HepG2 (cell line): Measurements from ENCODE around the gene NDC1. TPM values are rescaled to one million over a fixed set of nuclear protein-coding genes. Genes with fewer than 3 reads are reported as not detected.
A peak's percentile ranks its signal among the peaks of the same experiment; 100 is the strongest.

Experiments used
- AGO2 ChIP-seq: fragments of 200-400 bp; formaldehyde crosslinking; optimal IDR thresholded peaks from 2 replicates; pipeline ENCODE3; 2017; ENCODE audit warnings: mild to moderate bottlenecking, low read depth, low read length, moderate library complexity
- ARID3A ChIP-seq: IDR thresholded peaks from 2 replicates; pipeline ENCODE4 v1.6.1; 2012; ENCODE audit warnings: low read depth, low read length, improper control_type of control experiment
- DDIT3 ChIP-seq: sonication (generic); formaldehyde crosslinking; IDR thresholded peaks from 2 replicates; pipeline ENCODE4 v1.4.0; 2020; ENCODE audit warnings: mild to moderate bottlenecking, missing genetic modification reagents
- DZIP1 ChIP-seq: sonication (generic); formaldehyde crosslinking; IDR thresholded peaks from 2 replicates; pipeline ENCODE4 v1.5.0; 2020; ENCODE audit warnings: mild to moderate bottlenecking, missing genetic modification reagents
- E2F1 ChIP-seq: sonication (generic); formaldehyde crosslinking; IDR thresholded peaks from 2 replicates; pipeline ENCODE4 v1.5.0; 2020; ENCODE audit warnings: missing genetic modification reagents
- KLF15 ChIP-seq: sonication (generic); formaldehyde crosslinking; IDR thresholded peaks from 2 replicates; pipeline ENCODE4 v1.8.1; 2023; ENCODE audit warnings: borderline replicate concordance, mild to moderate bottlenecking, inconsistent platforms, missing genetic modification reagents, mixed read lengths
- MAFG ChIP-seq: sonication (generic); formaldehyde crosslinking; IDR thresholded peaks from 2 replicates; pipeline ENCODE4 v1.5.1; 2020; ENCODE audit warnings: mild to moderate bottlenecking, missing genetic modification reagents
- NFE2 ChIP-seq: sonication (generic); formaldehyde crosslinking; IDR thresholded peaks from 2 replicates; pipeline ENCODE4 v1.4.0; 2020; ENCODE audit warnings: missing genetic modification reagents
- NR0B2 ChIP-seq: sonication (generic); formaldehyde crosslinking; IDR thresholded peaks from 2 replicates; pipeline ENCODE4 v1.4.0; 2020; ENCODE audit warnings: mild to moderate bottlenecking, missing genetic modification reagents
- PAWR ChIP-seq: sonication (generic); formaldehyde crosslinking; IDR thresholded peaks from 2 replicates; pipeline ENCODE4 v1.4.0; 2020; ENCODE audit warnings: missing genetic modification reagents, mild to moderate bottlenecking, borderline replicate concordance
- PCBP1 ChIP-seq: fragments of 200-400 bp; formaldehyde crosslinking; IDR thresholded peaks from 2 replicates; pipeline ENCODE4 v1.6.1; 2017; ENCODE audit warnings: mild to moderate bottlenecking, low read depth, low read length, borderline replicate concordance
- POLR2G ChIP-seq: fragments of 200-400 bp; formaldehyde crosslinking; IDR thresholded peaks from 2 replicates; pipeline ENCODE4 v1.6.1; 2018; ENCODE audit warnings: mild to moderate bottlenecking, low read depth, low read length, moderate library complexity
- PPARG ChIP-seq: conservative IDR thresholded peaks from 2 replicates; pipeline ENCODE4 v1.6.1; 2016; ENCODE audit warnings: missing biosample characterization, missing genetic modification reagents
- ZBTB7A ChIP-seq: sonication (generic); formaldehyde crosslinking; IDR thresholded peaks from 2 replicates; pipeline ENCODE4 v1.8.0; 2022; ENCODE audit warnings: mild to moderate bottlenecking, missing genetic modification reagents
- ZFP90 ChIP-seq: sonication (generic); formaldehyde crosslinking; IDR thresholded peaks from 2 replicates; pipeline ENCODE4 v1.8.0; 2022; ENCODE audit warnings: missing genetic modification reagents, mild to moderate bottlenecking, inconsistent platforms, borderline replicate concordance
- ZNF326 ChIP-seq: sonication (generic); formaldehyde crosslinking; IDR thresholded peaks from 2 replicates; pipeline ENCODE4 v1.4.0; 2020; ENCODE audit warnings: missing genetic modification reagents, borderline replicate concordance
- ZNF549 ChIP-seq: sonication (generic); formaldehyde crosslinking; IDR thresholded peaks from 2 replicates; pipeline ENCODE4 v1.5.0; 2020; ENCODE audit warnings: missing genetic modification reagents
- ZNF607 ChIP-seq: sonication (generic); formaldehyde crosslinking; IDR thresholded peaks from 2 replicates; pipeline ENCODE4 v1.5.1; 2020; ENCODE audit warnings: missing genetic modification reagents, mild to moderate bottlenecking, borderline replicate concordance
- ZNF674 ChIP-seq: sonication (generic); formaldehyde crosslinking; IDR thresholded peaks from 2 replicates; pipeline ENCODE4 v1.5.0; 2020; ENCODE audit warnings: low read depth, mild to moderate bottlenecking, missing genetic modification reagents
- ZNF7 ChIP-seq: IDR thresholded peaks from 2 replicates; pipeline ENCODE4 v1.6.1; 2016; ENCODE audit warnings: missing biosample characterization, missing genetic modification reagents
- ZNF720 ChIP-seq: sonication (generic); formaldehyde crosslinking; IDR thresholded peaks from 2 replicates; pipeline ENCODE4 v1.4.0; 2020; ENCODE audit warnings: missing genetic modification reagents
- ZNF777 ChIP-seq: sonication (generic); formaldehyde crosslinking; IDR thresholded peaks from 2 replicates; pipeline ENCODE4 v1.4.0; 2020; ENCODE audit warnings: missing genetic modification reagents
- ZNF841 ChIP-seq: sonication (generic); formaldehyde crosslinking; IDR thresholded peaks from 2 replicates; pipeline ENCODE4 v1.8.1; 2023; ENCODE audit warnings: missing genetic modification reagents, borderline replicate concordance
- ZSCAN29 ChIP-seq: sonication (generic); formaldehyde crosslinking; conservative IDR thresholded peaks from 2 replicates; pipeline ENCODE4 v1.4.0; 2020; ENCODE audit warnings: mild to moderate bottlenecking, missing genetic modification reagents
- polyA plus RNA-seq, 8 experiments: library from polyadenylated mRNA; depleted of rRNA in 3 of 8; stranded (reverse) in 7 of 8; unstranded in 1 of 8; fragments of >200 nt; fragmentation: Illumina TruSeq in 4 of 8; extraction: Trizol in 4 of 8; gene quantifications; 2 replicates each; pipeline versions ENCODE4 v1.2.1 to v1.2.3, GENCODE V29; 2011 to 2016; ENCODE audit warnings: low read depth in 4 of 8, missing spikeins in 1 of 8, mixed read lengths in 1 of 8; ENCODE audit not compliant: insufficient read depth in 1 of 8
- total RNA-seq, 5 experiments: library from RNA; depleted of rRNA; stranded (reverse); fragments of >200 nt; fragmentation: Illumina TruSeq; extraction: Trizol; gene quantifications; 2 replicates each; pipeline ENCODE4 v1.2.3, GENCODE V29; 2016; ENCODE audit warnings: low read depth in 1 of 5

The NDC1 gene
- total and polyA plus RNA-seq, 2 of the 13 experiments (the other 11 are each of a cell fraction or from before 2014, with no cell fraction given), result 38.1 to 50.9 TPM

- TF ChIP-seq ZNF720 (CRISPR knock-in tag) (no peak), NR0B2 (CRISPR knock-in tag) (peak; percentile 89; the same call in 1 of the 2 replicates), DDIT3 (CRISPR knock-in tag) (no peak), POLR2G (peak; percentile 89), ZFP90 (CRISPR knock-in tag) (peak; percentile 93; the same call in 1 of the 2 replicates), ZNF841 (CRISPR knock-in tag) (no peak), PAWR (CRISPR knock-in tag) (peak; percentile 77; the same call in 1 of the 2 replicates), MAFG (no peak), NFE2 (CRISPR knock-in tag) (no peak), ARID3A (no peak; the same call in 1 of the 2 replicates), E2F1 (CRISPR knock-in tag) (peak; percentile 93), PPARG (CRISPR knock-in tag) (no peak; the same call in 1 of the 2 replicates), ZSCAN29 (CRISPR knock-in tag) (peak; percentile 94), KLF15 (CRISPR knock-in tag) (peak; percentile 77), ZNF549 (CRISPR knock-in tag) (no peak), ZNF674 (no peak), ZNF7 (no peak), ZNF326 (no peak), DZIP1 (CRISPR knock-in tag) (peak; percentile 72; the same call in 1 of the 2 replicates), ZNF777 (0 out of 2 replicates have a peak, but pooled peaks have one; percentile 53), ZBTB7A (CRISPR knock-in tag) (peak; percentile 50; the same call in 1 of the 2 replicates), ZNF607 (peak; percentile 99), AGO2 (peak; percentile 50), PCBP1 (no peak)
Measured at GRCh38 chr1:53837924-53838653, at the start of gene NDC1 (continued).
